Raji (cell line): Measurements from ENCODE around the gene FBXO11.

ENCODE experiments used
- POLR2A ChIP-seq: IDR thresholded peaks from 2 replicates; pipeline ENCODE4 v1.6.1; 2011; ENCODE audit warnings: low read depth, low read length, control low read depth; ENCODE audit not compliant: insufficient read depth

The FBXO11 gene

DNA sequence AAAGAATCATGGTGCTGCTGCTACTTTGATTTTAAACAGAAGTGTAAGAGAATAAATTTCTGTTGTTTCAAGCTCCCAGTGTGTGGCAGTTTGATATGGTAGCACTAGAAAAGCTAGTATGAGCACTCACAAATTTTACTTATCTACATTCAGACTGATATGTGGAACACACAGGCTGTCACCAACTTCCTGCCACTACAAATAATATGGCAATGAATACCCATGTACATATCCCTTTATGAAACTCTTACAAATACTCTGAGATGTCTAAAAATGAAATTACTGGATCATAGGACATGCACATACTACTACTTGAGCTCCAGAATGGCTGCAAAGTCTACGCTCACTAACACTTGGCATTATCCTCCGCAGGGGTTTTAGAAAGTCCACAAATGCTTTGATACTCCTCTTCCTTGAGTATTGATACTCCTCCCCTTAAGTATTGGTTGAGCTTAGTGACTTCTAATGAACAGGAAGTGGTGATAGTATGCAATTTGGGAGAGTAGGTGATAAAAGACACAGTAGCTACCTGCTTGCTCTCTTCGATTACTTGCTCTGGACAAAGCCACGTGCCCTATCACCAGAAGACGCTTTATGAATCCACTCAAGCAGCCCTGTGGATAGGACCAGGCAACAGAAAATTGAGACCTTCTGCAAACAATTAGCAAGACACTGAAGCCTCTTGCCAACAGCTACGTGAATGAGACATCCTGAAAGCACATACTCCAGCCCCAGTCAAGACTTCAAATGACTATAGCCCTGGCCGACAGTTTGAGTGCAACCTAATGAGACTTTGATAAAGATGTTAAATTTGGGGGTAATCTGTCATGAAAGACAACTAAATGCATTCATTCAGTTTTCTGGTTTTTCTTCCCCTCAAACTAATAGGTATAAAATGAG is 35.4 kb downstream of the FBXO11 start:
- no peak for TF ChIP-seq POLR2A

DNA sequence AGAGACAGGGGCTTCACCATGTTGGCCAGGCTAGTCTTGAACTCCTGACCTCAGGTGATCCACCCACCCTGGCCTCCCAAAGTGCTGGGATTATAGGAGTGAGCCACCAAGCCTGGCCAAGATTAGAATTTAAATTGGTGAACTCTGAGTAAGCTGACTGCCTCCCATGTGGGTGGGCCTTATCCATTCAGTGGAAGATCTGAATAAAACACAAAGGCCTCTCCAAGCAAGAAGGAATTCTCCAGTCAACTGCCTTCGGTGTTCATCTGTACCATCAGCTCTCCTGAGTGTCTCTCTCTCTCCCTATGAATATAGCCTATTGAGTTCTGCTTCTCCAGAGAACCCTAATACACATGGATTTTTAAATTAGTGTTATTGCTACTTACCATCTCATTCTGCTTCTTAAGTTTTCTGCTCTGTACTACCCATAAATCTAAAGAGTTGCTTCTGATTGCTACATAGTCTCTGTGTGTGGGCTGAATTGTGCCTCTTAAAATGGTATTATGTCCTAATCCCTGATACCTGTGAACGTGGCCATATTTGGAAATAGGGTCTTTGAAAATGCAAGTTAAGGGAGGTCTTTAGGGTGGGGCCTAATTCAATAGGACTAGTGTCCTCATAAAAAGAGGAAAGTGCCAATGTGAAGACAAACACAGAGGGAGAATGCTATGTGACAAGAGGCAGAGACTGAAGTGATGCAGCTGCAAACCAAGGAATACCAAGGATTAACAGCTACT is 36.3 kb downstream of the FBXO11 start:
- TF ChIP-seq POLR2A, result no peak

DNA sequence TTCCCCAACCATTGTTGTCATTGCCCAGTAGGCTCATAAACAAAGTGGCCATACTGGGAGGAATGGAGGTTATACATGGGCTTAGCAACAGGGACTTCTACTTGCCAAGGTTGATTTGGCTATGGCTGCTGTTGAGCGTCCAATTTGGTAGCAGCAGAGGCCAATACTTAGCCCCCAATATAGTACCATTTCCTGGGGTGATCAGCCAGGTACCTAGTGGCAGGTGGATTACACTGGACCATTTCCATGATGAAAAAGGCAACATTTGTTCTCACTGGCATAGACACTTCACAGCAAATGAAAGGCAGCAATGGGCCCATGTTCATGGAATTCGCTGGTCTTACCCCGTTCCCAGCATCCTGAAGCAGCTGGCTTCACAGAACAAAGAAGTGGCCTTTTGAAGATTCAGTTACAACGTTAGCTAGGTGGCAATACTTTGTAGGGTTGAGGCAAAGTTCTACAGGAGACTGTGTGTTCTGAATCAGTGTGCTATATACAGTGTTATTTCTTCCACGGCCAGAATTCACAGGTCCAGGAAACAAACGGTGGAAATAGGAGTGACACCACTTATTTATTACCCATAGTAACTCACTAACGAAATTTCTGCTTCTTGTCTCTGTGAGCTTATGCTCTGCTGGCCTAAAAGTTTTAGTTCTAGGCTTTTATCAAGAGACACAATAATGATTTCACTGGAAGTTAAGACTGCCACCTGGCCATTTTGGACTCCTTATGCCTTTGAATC is 37.5 kb downstream of the FBXO11 start:
- TF ChIP-seq POLR2A, result no peak

GRCh38 chr2:47867205-47867604 is 39.1 kb downstream of the FBXO11 start:
- TF ChIP-seq POLR2A, result no peak

DNA sequence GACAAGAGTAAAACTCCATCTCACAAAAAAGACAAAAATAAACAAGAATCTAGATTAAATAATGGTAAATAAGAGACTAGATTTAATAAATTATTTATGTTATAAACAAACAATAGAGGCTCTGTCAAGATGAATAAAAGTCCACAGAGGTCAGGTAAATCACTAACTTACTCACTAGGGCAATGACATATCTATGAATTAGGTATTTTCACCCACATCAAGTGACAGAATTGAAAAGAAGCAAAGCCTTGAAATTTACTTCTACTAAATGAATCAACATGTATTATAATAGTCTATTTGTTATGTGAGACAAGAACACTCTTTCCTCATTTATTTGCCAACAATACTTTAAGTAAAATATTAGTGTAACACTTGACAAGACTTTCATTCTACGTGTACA is 41.7 kb downstream of the FBXO11 start:
- TF ChIP-seq POLR2A, result no peak

DNA sequence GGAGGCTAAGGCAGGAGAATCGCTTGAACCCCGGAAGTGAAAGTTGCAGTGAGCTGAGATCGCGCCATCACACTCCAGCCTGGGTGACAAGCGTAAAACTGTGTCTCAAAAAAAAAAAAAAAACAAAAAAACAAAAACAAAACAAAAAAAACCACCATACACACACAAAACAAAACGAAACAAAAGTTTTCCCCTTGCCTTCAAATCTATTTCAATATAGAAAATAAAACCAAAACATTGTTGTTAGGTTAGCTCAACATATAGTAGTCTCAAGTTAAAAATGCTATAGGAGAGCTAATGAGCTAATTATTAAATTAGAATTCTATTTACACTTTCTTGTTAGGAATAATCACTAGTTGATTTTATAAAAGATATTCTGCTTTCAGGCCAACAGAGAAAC is 43.3 kb downstream of the FBXO11 start:
- TF ChIP-seq POLR2A, result no peak

DNA sequence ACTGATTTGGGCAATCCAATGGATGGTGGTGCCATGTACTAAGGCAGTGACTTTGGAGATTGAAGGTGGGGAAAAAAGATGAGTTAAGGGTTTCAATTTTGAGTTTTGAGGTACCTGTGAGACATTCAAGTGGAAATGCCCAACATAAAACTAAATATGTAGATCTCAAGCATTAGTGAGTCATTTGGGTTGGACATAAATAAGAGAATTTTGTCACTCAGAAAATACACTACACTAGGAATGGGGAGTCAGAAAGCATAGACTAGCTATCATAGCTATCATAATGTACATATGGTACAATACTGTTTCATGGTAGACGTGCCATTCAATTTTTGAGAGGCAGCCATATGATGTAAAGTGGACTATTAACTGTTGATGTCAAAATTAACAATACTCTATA is 56.1 kb downstream of the FBXO11 start:
- no peak for TF ChIP-seq POLR2A

DNA sequence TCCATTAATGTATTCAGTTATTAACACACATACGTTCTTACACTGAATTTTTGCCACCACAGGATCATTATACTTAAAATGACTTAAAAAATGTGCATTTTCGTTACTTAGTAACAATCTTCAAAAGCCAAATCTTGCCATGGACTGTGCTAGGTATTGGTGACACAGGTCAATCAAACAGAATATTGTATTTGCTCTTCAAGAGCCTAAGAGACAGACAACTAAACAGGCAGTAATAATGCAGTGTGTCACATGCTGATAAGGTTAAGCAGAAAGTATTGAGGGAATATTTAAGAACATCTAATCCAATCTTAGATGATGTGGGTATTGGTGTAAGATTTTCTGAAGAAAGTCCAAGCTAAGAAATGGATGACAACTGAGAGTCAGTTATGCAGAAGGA is 56.9 kb downstream of the FBXO11 start:
- TF ChIP-seq POLR2A, result no peak

- no peak for TF ChIP-seq POLR2A
These were observed 62.1 kb downstream of the FBXO11 start for GRCh38 chr2:47844162-47844561.

- TF ChIP-seq POLR2A, result no peak
These were observed 62.9 kb downstream of the FBXO11 start for GRCh38 chr2:47843407-47843806.

DNA sequence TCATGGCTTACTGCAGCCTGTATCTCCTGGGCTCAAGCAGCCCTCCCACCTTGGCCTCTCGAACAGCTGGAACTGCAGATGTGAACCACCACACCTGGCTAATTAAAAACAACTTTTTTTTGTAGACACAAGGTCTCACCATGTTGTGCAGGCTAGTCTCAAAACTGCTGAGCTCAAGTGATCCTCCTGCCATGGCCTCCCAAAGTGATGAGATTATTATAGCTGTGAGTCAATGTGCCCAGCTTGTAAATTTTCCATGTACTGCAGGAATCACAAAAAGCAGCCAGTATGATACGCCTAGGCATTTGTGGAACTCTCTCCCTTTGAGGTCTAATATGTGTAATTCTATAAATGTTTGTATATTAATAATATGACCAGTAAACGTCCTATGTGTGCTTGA is 63.5 kb downstream of the FBXO11 start:
- no peak for TF ChIP-seq POLR2A

- no peak for TF ChIP-seq POLR2A
These were observed 67.6 kb downstream of the FBXO11 start for GRCh38 chr2:47838686-47839085.

GRCh38 chr2:47838249-47838648 is 68.0 kb downstream of the FBXO11 start:
- no peak for TF ChIP-seq POLR2A

- no peak for TF ChIP-seq POLR2A
These were observed 72.8 kb downstream of the FBXO11 start for GRCh38 chr2:47833516-47833968.

DNA sequence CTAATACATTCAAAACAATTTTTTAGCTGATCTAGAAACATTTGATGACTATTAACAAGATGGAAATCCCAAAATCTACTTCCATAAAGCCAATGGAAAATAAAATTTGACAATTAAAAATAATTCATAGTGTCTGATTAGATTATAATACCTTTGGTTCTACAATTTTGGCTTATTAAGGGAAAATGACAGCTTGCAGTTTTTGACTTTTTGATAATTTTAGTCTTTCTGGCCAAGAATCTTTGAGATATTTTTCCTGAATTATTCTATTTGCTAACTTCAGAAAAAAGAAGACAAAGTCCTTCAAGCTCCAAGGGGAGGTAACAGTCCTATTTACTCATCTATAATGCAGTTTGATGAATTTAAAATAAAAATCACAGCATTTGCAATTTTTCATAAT is 83.8 kb downstream of the FBXO11 start:
- no peak for TF ChIP-seq POLR2A
